IPS-18a (cell line): Measurements from ENCODE around the gene CEACAM16.
A peak's percentile ranks its signal among the peaks of the same experiment; 100 is the strongest.

Experiments used
- H3K27ac ChIP-seq: one replicate; pipeline ENCODE4 v1.5.1; 2013; ENCODE audit warnings: low read length
- H3K27me3 ChIP-seq: one replicate; pipeline ENCODE4 v1.6.1; 2013; ENCODE audit warnings: mild to moderate bottlenecking, low read length; ENCODE audit not compliant: control insufficient read depth, insufficient read depth
- H3K36me3 ChIP-seq: one replicate; pipeline ENCODE4 v1.6.1; 2013; ENCODE audit warnings: low read depth, low read length; ENCODE audit not compliant: control insufficient read depth
- H3K4me1 ChIP-seq: one replicate; pipeline ENCODE4 v1.6.1; 2013; ENCODE audit warnings: low read depth, low read length; ENCODE audit not compliant: control insufficient read depth
- H3K4me3 ChIP-seq: one replicate; pipeline ENCODE4 v1.5.1; 2013; ENCODE audit warnings: low read length
- H3K9ac ChIP-seq: one replicate; pipeline ENCODE4 v1.6.1; 2013; ENCODE audit warnings: mild to moderate bottlenecking, low read length, moderate library complexity
- H3K9me3 ChIP-seq: one replicate; pipeline ENCODE4 v1.6.1; 2013; ENCODE audit warnings: low read depth, low read length; ENCODE audit not compliant: control insufficient read depth

Gene CEACAM16

GRCh38 chr19:44753626-44753931 lies 54.6 kb downstream of the CEACAM16 start:
- H3K9ac ChIP-seq = no peak overlapping the region
- peak overlapping the region; percentile 59 for H3K4me3 ChIP-seq
- no peaks in the 10 kb centered on the region for H3K9me3 ChIP-seq
- peaks cover 25% of the 10 kb centered on the region for H3K4me1 ChIP-seq
- H3K27me3 ChIP-seq = peaks cover 96% of the 10 kb centered on the region
- no peaks in the 10 kb centered on the region for H3K36me3 ChIP-seq
- no peak overlapping the region for H3K27ac ChIP-seq

- H3K4me3 ChIP-seq = peak overlapping the region; percentile 59
- H3K27ac ChIP-seq = no peak overlapping the region
- H3K9me3 ChIP-seq = no peaks in the 10 kb centered on the region
- peaks cover 92% of the 10 kb centered on the region for H3K27me3 ChIP-seq
- no peaks in the 10 kb centered on the region for H3K36me3 ChIP-seq
- H3K4me1 ChIP-seq = peaks cover 26% of the 10 kb centered on the region
- H3K9ac ChIP-seq = no peak overlapping the region
Measured at GRCh38 chr19:44753932-44754749, 55.2 kb downstream of the CEACAM16 start.

GRCh38 chr19:44754750-44755080 lies 55.8 kb downstream of the CEACAM16 start:
- Histone ChIP-seq H3K27ac (no peak overlapping the region), H3K9me3 (no peaks in the 10 kb centered on the region), H3K4me3 (peak overlapping the region; percentile 59), H3K36me3 (no peaks in the 10 kb centered on the region), H3K9ac (no peak overlapping the region), H3K4me1 (peaks cover 26% of the 10 kb centered on the region), H3K27me3 (peaks cover 87% of the 10 kb centered on the region)

- Histone ChIP-seq H3K27me3 (peaks cover 82% of the 10 kb centered on the region), H3K36me3 (no peaks in the 10 kb centered on the region), H3K4me3 (no peak overlapping the region), H3K27ac (no peak overlapping the region), H3K9me3 (no peaks in the 10 kb centered on the region), H3K4me1 (peaks cover 26% of the 10 kb centered on the region), H3K9ac (no peak overlapping the region)
Measured at GRCh38 chr19:44755219-44755618, 56.3 kb downstream of the CEACAM16 start.

- H3K36me3 ChIP-seq = no peaks in the 10 kb centered on the region
- no peak overlapping the region for H3K4me3 ChIP-seq
- no peak overlapping the region for H3K27ac ChIP-seq
- H3K9ac ChIP-seq = no peak overlapping the region
- peaks cover 72% of the 10 kb centered on the region for H3K27me3 ChIP-seq
- H3K9me3 ChIP-seq = no peaks in the 10 kb centered on the region
- H3K4me1 ChIP-seq = peaks cover 26% of the 10 kb centered on the region
Measured at GRCh38 chr19:44756089-44756562, 57.2 kb downstream of the CEACAM16 start.

- Histone ChIP-seq H3K4me3 (peak overlapping the region; percentile 62), H3K4me1 (peaks cover 26% of the 10 kb centered on the region), H3K9ac (peak overlapping the region; percentile 14), H3K9me3 (no peaks in the 10 kb centered on the region), H3K27ac (no peak overlapping the region), H3K27me3 (peaks cover 63% of the 10 kb centered on the region), H3K36me3 (no peaks in the 10 kb centered on the region)
Measured at GRCh38 chr19:44757057-44757734, 58.2 kb downstream of the CEACAM16 start.

GRCh38 chr19:44757735-44758505 lies 59.0 kb downstream of the CEACAM16 start:
- peaks cover 22% of the 10 kb centered on the region for H3K4me1 ChIP-seq
- H3K36me3 ChIP-seq = no peaks in the 10 kb centered on the region
- H3K9ac ChIP-seq = peak overlapping the region; percentile 14
- peak overlapping the region; percentile 62 for H3K4me3 ChIP-seq
- peaks cover 55% of the 10 kb centered on the region for H3K27me3 ChIP-seq
- H3K9me3 ChIP-seq = no peaks in the 10 kb centered on the region
- H3K27ac ChIP-seq = no peak overlapping the region

GRCh38 chr19:44758596-44758995 lies 59.6 kb downstream of the CEACAM16 start:
- Histone ChIP-seq H3K4me1 (peaks cover 19% of the 10 kb centered on the region), H3K27me3 (peaks cover 50% of the 10 kb centered on the region), H3K4me3 (peak overlapping the region; percentile 62), H3K36me3 (no peaks in the 10 kb centered on the region), H3K9me3 (no peaks in the 10 kb centered on the region), H3K27ac (no peak overlapping the region), H3K9ac (no peak overlapping the region)

- peaks cover 14% of the 10 kb centered on the region for H3K4me1 ChIP-seq
Measured at GRCh38 chr19:44759083-44759804, 60.3 kb downstream of the CEACAM16 start.

More at GRCh38 chr19:44759083-44759804, 60.3 kb downstream of the CEACAM16 start:
- no peaks in the 10 kb centered on the region for H3K36me3 ChIP-seq
- H3K27me3 ChIP-seq = peaks cover 44% of the 10 kb centered on the region
- no peak overlapping the region for H3K27ac ChIP-seq
- H3K4me3 ChIP-seq = no peak overlapping the region
- H3K9ac ChIP-seq = no peak overlapping the region
- no peaks in the 10 kb centered on the region for H3K9me3 ChIP-seq
